HepG2 (cell line): ENCODE measurements around the gene AUP1. TPM values are rescaled to one million over a fixed set of nuclear protein-coding genes. Genes with fewer than 3 reads are reported as not detected.

ENCODE experiments used
- ATAC-seq: fragments of 200-7000 bp; cut with Tn5 transposase; 3 replicates; pipeline ENCODE4 v1.9.1; 2020; ENCODE audit warnings: mild to moderate bottlenecking, moderate library complexity
- BruUV-seq: library from RNA; stranded (reverse); fragments of 400-500 nt; replicated peaks from 2 replicates; lab custom pipeline; 2021; lab: Mats Ljungman, UMichigan
- CTCF ChIA-PET: fragments of 300-600 bp; formaldehyde crosslinking; extraction: SDS; loops from one replicate; lab custom pipeline; 2021; ENCODE audit warnings: low total read pairs, inconsistent platforms, low intra/inter-chr PET ratio; lab: Yijun Ruan, JAX
- POLR2A ChIA-PET: fragments of 350-600 bp; sonication (Branson Sonifier 250); formaldehyde crosslinking; loops from one replicate; lab custom pipeline; 2020; ENCODE audit warnings: antibody characterized with exemption, inconsistent platforms; lab: Yijun Ruan, JAX
- DNase-seq: peaks from one replicate; pipeline ENCODE4 v3.0.0-alpha.2; 2015; ENCODE audit warnings: low spot score
- FAIRE-seq: peaks from 3 replicates; lab custom pipeline; 2011; peaks lifted over from hg19 to GRCh38; lab: Jason Lieb, UNC
- H2AFZ ChIP-seq: one replicate; pipeline ENCODE4 v1.6.1; 2011; ENCODE audit warnings: low read length, inconsistent platforms
- H3K27ac ChIP-seq: fragments of 300-600 bp; 3 replicates; pipeline ENCODE4 v1.8.0; 2011; ENCODE audit warnings: mixed run types, mild to moderate bottlenecking, mixed read lengths, low read length, inconsistent platforms; ENCODE audit not compliant: insufficient read depth; ENCODE audit errors: extremely low read length
- H3K27me3 ChIP-seq, 2 experiments: fragments of 200-600 bp in 1 of 2; 2 replicates in 1 of 2; 3 replicates in 1 of 2; pipeline versions ENCODE4 v1.6.0 to v1.8.0; 2011; ENCODE audit warnings: low read length in 2 of 2, mild to moderate bottlenecking in 2 of 2, moderate library complexity in 2 of 2, inconsistent platforms in 1 of 2; ENCODE audit not compliant: insufficient read depth in 2 of 2, control insufficient read depth in 1 of 2
- H3K36me3 ChIP-seq, 2 experiments: fragments of 200-600 bp in 1 of 2; replicated peaks in 1 of 2; 2 replicates in 1 of 2; 3 replicates in 1 of 2; pipeline versions ENCODE4 v1.5.1 to v1.8.0; 2011; ENCODE audit warnings: low read length in 2 of 2, inconsistent platforms in 1 of 2; ENCODE audit not compliant: insufficient read depth in 2 of 2, control insufficient read depth in 1 of 2
- H3K4me1 ChIP-seq: 2 replicates; pipeline ENCODE4 v1.5.1; 2012; ENCODE audit warnings: low read length, inconsistent platforms; ENCODE audit not compliant: insufficient read depth
- H3K4me2 ChIP-seq: 2 replicates; pipeline ENCODE4 v1.6.0; 2011; ENCODE audit warnings: low read depth, low read length, inconsistent platforms
- H3K4me3 ChIP-seq, 3 experiments: fragments of 200-600 bp in 1 of 3; sonication (generic), shearing (Covaris generic) in 1 of 3; replicated peaks in 1 of 3; 2 replicates each; pipeline ENCODE4 v1.5.1; 2011 to 2016; ENCODE audit warnings: low read length in 3 of 3, inconsistent platforms in 2 of 3, low read depth in 2 of 3, mild to moderate bottlenecking in 2 of 3, control low read depth in 1 of 3, mixed read lengths in 1 of 3; ENCODE audit not compliant: insufficient read depth in 1 of 3
- H3K79me2 ChIP-seq: one replicate; pipeline ENCODE4 v1.6.1; 2011; ENCODE audit warnings: low read length, inconsistent platforms; ENCODE audit not compliant: insufficient read depth
- H3K9ac ChIP-seq: 2 replicates; pipeline ENCODE4 v1.6.0; 2011; ENCODE audit warnings: mild to moderate bottlenecking, low read depth, low read length, inconsistent platforms; ENCODE audit not compliant: insufficient read depth
- H3K9me3 ChIP-seq: 2 replicates; pipeline ENCODE4 v1.5.1; 2012; ENCODE audit warnings: mild to moderate bottlenecking, low read length
- H4K20me1 ChIP-seq: 2 replicates; pipeline ENCODE4 v1.6.0; 2011; ENCODE audit warnings: inconsistent platforms, mild to moderate bottlenecking, low read length, moderate library complexity; ENCODE audit not compliant: insufficient read depth
- MATR3 ChIP-seq: sonication (generic); formaldehyde crosslinking; IDR thresholded peaks from 2 replicates; pipeline ENCODE4 v1.4.0; 2020; ENCODE audit warnings: missing genetic modification reagents
- MLX ChIP-seq: IDR thresholded peaks from 2 replicates; pipeline ENCODE4 v1.6.1; 2016
- PITX1 ChIP-seq: sonication (generic); formaldehyde crosslinking; IDR thresholded peaks from 2 replicates; pipeline ENCODE4 v1.5.1; 2020; ENCODE audit warnings: mild to moderate bottlenecking, missing genetic modification reagents
- POGK ChIP-seq: sonication (generic); formaldehyde crosslinking; conservative IDR thresholded peaks from 2 replicates; pipeline ENCODE4 v1.8.0; 2022; ENCODE audit warnings: mild to moderate bottlenecking, moderate library complexity, missing genetic modification reagents
- RBM22 ChIP-seq: fragments of 200-400 bp; formaldehyde crosslinking; optimal IDR thresholded peaks from 2 replicates; pipeline ENCODE3; 2017; ENCODE audit warnings: mild to moderate bottlenecking, low read length, moderate library complexity
- RXRA ChIP-seq: sonication (generic); formaldehyde crosslinking; IDR thresholded peaks from 2 replicates; pipeline ENCODE4 v1.5.1; 2020; ENCODE audit warnings: missing genetic modification reagents
- ZNF160 ChIP-seq: sonication (generic); formaldehyde crosslinking; IDR thresholded peaks from 2 replicates; pipeline ENCODE4 v1.8.0; 2022; ENCODE audit warnings: mild to moderate bottlenecking, inconsistent platforms, missing genetic modification reagents
- ZNF274 ChIP-seq: sonication (generic); formaldehyde crosslinking; IDR thresholded peaks from 2 replicates; pipeline ENCODE4 v1.5.1; 2020; ENCODE audit warnings: mild to moderate bottlenecking, missing genetic modification reagents
- ZNF317 ChIP-seq: sonication (generic); formaldehyde crosslinking; IDR thresholded peaks from 2 replicates; pipeline ENCODE4 v1.5.0; 2020; ENCODE audit warnings: mild to moderate bottlenecking, missing genetic modification reagents
- ZNF33A ChIP-seq: sonication (generic); formaldehyde crosslinking; IDR thresholded peaks from 2 replicates; pipeline ENCODE4 v1.5.1; 2020; ENCODE audit warnings: missing genetic modification reagents, mild to moderate bottlenecking, moderate library complexity, borderline replicate concordance
- ZNF614 ChIP-seq: IDR thresholded peaks from 2 replicates; pipeline ENCODE4 v1.6.1; 2018; ENCODE audit warnings: missing biosample characterization, missing genetic modification reagents, inconsistent platforms, borderline replicate concordance
- WGBS: methylation state at CpG from one replicate; pipeline ENCODE4 v1.1.6; 2017; ENCODE audit warnings: low lambda C conversion rate; 5-methylcytosine and 5-hydroxymethylcytosine counted together
- in situ Hi-C: cut with HindIII; loops from 2 replicates; pipeline ENCODE4 v1.10.0; 2017; ENCODE audit warnings: low pct_unique_long_range_greater_than_20kb; ENCODE audit not compliant: extremely low pct_ligation_motif_present
- intact Hi-C: fragments of 100-400 bp; cut with micrococcal nuclease; formaldehyde crosslinking; loops from one replicate; pipeline ENCODE4 v1.10.0; 2022; ENCODE audit not compliant: unreplicated experiment
- polyA plus RNA-seq, 8 experiments: library from polyadenylated mRNA; depleted of rRNA in 3 of 8; stranded (reverse) in 7 of 8; unstranded in 1 of 8; fragments of >200 nt; fragmentation: Illumina TruSeq in 4 of 8; extraction: Trizol in 4 of 8; gene quantifications; 2 replicates each; pipeline versions ENCODE4 v1.2.1 to v1.2.3, GENCODE V29; 2011 to 2016; ENCODE audit warnings: low read depth in 4 of 8, missing spikeins in 1 of 8, mixed read lengths in 1 of 8; ENCODE audit not compliant: insufficient read depth in 1 of 8
- total RNA-seq, 5 experiments: library from RNA; depleted of rRNA; stranded (reverse); fragments of >200 nt; fragmentation: Illumina TruSeq; extraction: Trizol; gene quantifications; 2 replicates each; pipeline ENCODE4 v1.2.3, GENCODE V29; 2016; ENCODE audit warnings: low read depth in 1 of 5

The AUP1 gene
- total and polyA plus RNA-seq, 2 of the 13 experiments (the other 11 are each of a cell fraction or from before 2014, with no cell fraction given) = 174 to 267 TPM

GRCh38 chr2:74527741-74528140 lies 1.8 kb downstream of the AUP1 start:
- CTCF ChIA-PET = no interaction called here
- H3K4me3 ChIP-seq = peak overlapping the region; percentile 84 to 100 (median 100); a peak in 2 of 6 replicates
- DNase-seq = no peak
- TF ChIP-seq ZNF274 (no peak), ZNF614 (no peak)
- TF ChIP-seq, all 625 proteins: peak for 0
- peaks cover 23 to 37% of the 10 kb centered on the region in 2 experiments for H3K36me3 ChIP-seq
- H2AFZ ChIP-seq = no peak overlapping the region
- peak overlapping the region; percentile 99; the same call in 1 of the 2 replicates for H3K9ac ChIP-seq
- ATAC-seq (no peak), FAIRE-seq (no peak)
- H4K20me1 ChIP-seq = no peaks in the 10 kb centered on the region
- intact Hi-C loops (loop anchor here (2.0 kb wide), 1 partner anchor 69 kb away; the partner anchor contains the start of gene WBP1), in situ Hi-C loops (no loop called here)
- H3K79me2 ChIP-seq = peaks cover 50% of the 10 kb centered on the region
- 93% methylated on average over 9 of the region's 9 CpGs for WGBS
- BruUV-seq = TSS peak; percentile 49
- peaks cover 69% of the 10 kb centered on the region for H3K4me1 ChIP-seq
- H3K27me3 ChIP-seq = no peaks in the 10 kb centered on the region; a peak in 1 of 5 replicates
- POLR2A ChIA-PET = interaction anchor here (2.5 to 5.9 kb wide), 4 partner anchors 23 to 88 kb away, joined by 9 to 135 read pairs (median 84); partner anchors contain the start of genes CCDC142, LBX2, PCGF1 and TTC31
- H3K27ac ChIP-seq = peak overlapping the region; percentile 95
- H3K4me2 ChIP-seq = peak overlapping the region; percentile 94
- H3K9me3 ChIP-seq = no peaks in the 10 kb centered on the region

GRCh38 chr2:74526649-74527230 lies 2.8 kb downstream of the AUP1 start:
- Histone ChIP-seq H3K4me1 (peaks cover 64% of the 10 kb centered on the region), H3K9me3 (no peaks in the 10 kb centered on the region), H3K27ac (peak overlapping the region; percentile 11), H3K4me3 (no peak overlapping the region), H3K4me2 (peak overlapping the region; percentile 100), H3K9ac (no peak overlapping the region), H3K27me3 (no peaks in the 10 kb centered on the region; a peak in 1 of 5 replicates), H4K20me1 (no peaks in the 10 kb centered on the region), H3K36me3 (peaks cover 21 to 40% of the 10 kb centered on the region in 2 experiments), H3K79me2 (peaks cover 50% of the 10 kb centered on the region), H2AFZ (no peak overlapping the region)
- ChIA-PET POLR2A (interaction anchor here (0.6 to 5.4 kb wide), 20 partner anchors 9 to 406 kb away, joined by 3 to 135 read pairs (median 6); partner anchors contain the start of genes CCDC142, INO80B, LBX2 and MRPL53), CTCF (no interaction called here)
- WGBS = 98% methylated on average over 11 of the region's 11 CpGs
- ATAC-seq (no peak), FAIRE-seq (no peak), DNase-seq (no peak)
- no TSS peak for BruUV-seq
- no peak for TF ChIP-seq RBM22
- no peak for TF ChIP-seq MLX (CRISPR knock-in tag)
- TF ChIP-seq ZNF160 = no peak
- TF ChIP-seq PITX1 = no peak
- TF ChIP-seq MATR3 (CRISPR knock-in tag) = no peak
- TF ChIP-seq POGK (CRISPR knock-in tag) = no peak
- TF ChIP-seq ZNF317 (CRISPR knock-in tag) = peak; percentile 97
- TF ChIP-seq RXRA (CRISPR knock-in tag) = no peak
- TF ChIP-seq ZNF33A = no peak
- intact Hi-C loops (no loop called here), in situ Hi-C loops (no loop called here)
